HCT116 (cell line): ENCODE data around the gene PRRX2. TPM values are rescaled to one million over a fixed set of nuclear protein-coding genes. Genes with fewer than 3 reads are reported as not detected.

ENCODE experiments used
- ATAC-seq: fragments of 200-7000 bp; cut with Tn5 transposase; 2 replicates; pipeline ENCODE4 v1.9.1; 2020; ENCODE audit warnings: mild to moderate bottlenecking, moderate library complexity
- BruUV-seq: library from RNA; stranded (reverse); fragments of 400-500 nt; replicated peaks from 2 replicates; lab custom pipeline; 2021; lab: Mats Ljungman, UMichigan
- CTCF ChIA-PET: fragments of 300-600 bp; sonication (Branson Sonifier 250); formaldehyde crosslinking; loops from one replicate; lab custom pipeline; 2021; ENCODE audit warnings: antibody characterized with exemption; lab: Charles Lee
- POLR2A ChIA-PET: fragments of 300-600, 350-600 bp; sonication (Branson Sonifier 250); formaldehyde crosslinking; loops from one replicate; lab custom pipeline; 2021; ENCODE audit warnings: antibody characterized with exemption; lab: Charles Lee
- RAD21 ChIA-PET, 2 experiments: fragments of 300-600 bp; sonication (Branson Sonifier 250); formaldehyde crosslinking; loops; one replicate each; lab custom pipeline; 2023; ENCODE audit warnings: low total read pairs in 2 of 2; ENCODE audit not compliant: uncharacterized antibody in 2 of 2, unreplicated experiment in 2 of 2, low non-redundant PET in 1 of 2; lab: Charles Lee
- DNase-seq: peaks from one replicate; pipeline ENCODE4 v3.0.0-alpha.2; 2010; ENCODE audit warnings: low read depth, low spot score
- H2AFZ ChIP-seq: fragments of 200-600 bp; shearing (Covaris generic), sonication (generic); 2 replicates; pipeline ENCODE4 v1.6.1; 2017; ENCODE audit warnings: low read depth, mixed run types, mixed read lengths, antibody characterized with exemption, low read length; ENCODE audit not compliant: poor library complexity, severe bottlenecking
- H3K27ac ChIP-seq: 2 replicates; pipeline ENCODE4 v1.5.1; 2012; ENCODE audit warnings: low read depth, low read length
- H3K27me3 ChIP-seq: fragments of 200-600 bp; sonication (generic); 2 replicates; pipeline ENCODE4 v1.6.1; 2016; ENCODE audit warnings: mixed run types, low read length, mixed read lengths; ENCODE audit not compliant: insufficient read depth
- H3K36me3 ChIP-seq, 2 experiments: fragments of 200-500 bp in 1 of 2; fragments of 200-600 bp in 1 of 2; sonication (Bioruptor generic) in 1 of 2; sonication (generic) in 1 of 2; 2 replicates each; pipeline versions ENCODE4 v1.5.1 to v1.6.1; 2014 to 2016; ENCODE audit warnings: low read length in 2 of 2, inconsistent platforms in 1 of 2, mixed read lengths in 1 of 2, mixed run types in 1 of 2; ENCODE audit not compliant: insufficient read depth in 2 of 2, control insufficient read depth in 1 of 2
- H3K4me1 ChIP-seq, 2 experiments: fragments of 200-600 bp in 1 of 2; sonication (generic) in 1 of 2; 2 replicates each; pipeline versions ENCODE4 v1.5.1 to v1.6.1; 2012 to 2017; ENCODE audit warnings: low read length in 2 of 2, inconsistent platforms in 1 of 2, mild to moderate bottlenecking in 1 of 2, mixed read lengths in 1 of 2, mixed run types in 1 of 2, moderate library complexity in 1 of 2; ENCODE audit not compliant: insufficient read depth in 2 of 2, control insufficient read depth in 1 of 2
- H3K4me2 ChIP-seq: fragments of 200-600 bp; sonication (generic); 2 replicates; pipeline ENCODE4 v1.6.1; 2017; ENCODE audit warnings: mixed run types, low read length, mixed read lengths
- H3K4me3 ChIP-seq, 2 experiments: fragments of 200-600 bp in 1 of 2; sonication (generic) in 1 of 2; replicated peaks in 1 of 2; 2 replicates each; pipeline ENCODE4 v1.5.1; 2011 to 2016; ENCODE audit warnings: low read length in 2 of 2, control low read depth in 1 of 2, low read depth in 1 of 2, mild to moderate bottlenecking in 1 of 2, mixed read lengths in 1 of 2, mixed run types in 1 of 2
- H3K79me2 ChIP-seq: fragments of 200-600 bp; sonication (generic); 2 replicates; pipeline ENCODE4 v1.6.1; 2017; ENCODE audit warnings: mild to moderate bottlenecking, mixed run types, low read length, moderate library complexity, mixed read lengths; ENCODE audit not compliant: insufficient read depth
- H3K9ac ChIP-seq: fragments of 200-600 bp; sonication (generic); 2 replicates; pipeline ENCODE4 v1.6.1; 2016; ENCODE audit warnings: low read length, mixed read lengths
- H3K9me2 ChIP-seq: fragments of 200-600 bp; sonication (generic), shearing (Covaris generic); 2 replicates; pipeline ENCODE4 v1.6.1; 2017; ENCODE audit warnings: mixed run types, mild to moderate bottlenecking, moderate library complexity; ENCODE audit not compliant: insufficient read depth
- H3K9me3 ChIP-seq, 2 experiments: fragments of 200-500 bp in 1 of 2; fragments of 200-600 bp in 1 of 2; sonication (Bioruptor generic) in 1 of 2; sonication (generic) in 1 of 2; 2 replicates each; pipeline ENCODE4 v1.6.1; 2014 to 2017; ENCODE audit warnings: low read length in 2 of 2, mixed read lengths in 2 of 2, inconsistent platforms in 1 of 2, low read depth in 1 of 2, mild to moderate bottlenecking in 1 of 2, mixed run types in 1 of 2, moderate library complexity in 1 of 2; ENCODE audit not compliant: control insufficient read depth in 1 of 2, insufficient read depth in 1 of 2
- H4K20me1 ChIP-seq: fragments of 200-600 bp; sonication (generic), shearing (Covaris generic); 2 replicates; pipeline ENCODE4 v1.6.1; 2017; ENCODE audit warnings: mixed run types, mild to moderate bottlenecking, moderate library complexity; ENCODE audit not compliant: insufficient read depth
- ATF3 ChIP-seq: IDR thresholded peaks from 2 replicates; pipeline ENCODE4 v1.6.1; 2012
- CBX3 ChIP-seq: IDR thresholded peaks from 2 replicates; pipeline ENCODE4 v1.6.1; 2012; ENCODE audit warnings: low read depth
- CEBPB ChIP-seq: IDR thresholded peaks from 2 replicates; pipeline ENCODE4 v1.6.1; 2012; ENCODE audit warnings: low read depth
- CTCF ChIP-seq, 3 experiments: fragments of 200-600 bp in 1 of 3; sonication (generic) in 1 of 3; IDR thresholded peaks in 2 of 3; conservative IDR thresholded peaks in 1 of 3; 2 replicates each; pipeline ENCODE4 v1.5.1; 2012 to 2017; ENCODE audit warnings: low read depth in 2 of 3, low read length in 2 of 3, antibody characterized with exemption in 1 of 3, borderline replicate concordance in 1 of 3, control low read depth in 1 of 3, mild to moderate bottlenecking in 1 of 3, mixed read lengths in 1 of 3, mixed run types in 1 of 3, moderate library complexity in 1 of 3; ENCODE audit not compliant: insufficient read depth in 1 of 3
- EGR1 ChIP-seq: IDR thresholded peaks from 2 replicates; pipeline ENCODE4 v1.6.1; 2012; ENCODE audit warnings: low read depth
- ELF1 ChIP-seq: IDR thresholded peaks from 2 replicates; pipeline ENCODE4 v1.6.1; 2012; ENCODE audit warnings: low read depth, borderline replicate concordance
- EZH2 ChIP-seq: fragments of 200-600 bp; sonication (generic); IDR thresholded peaks from 2 replicates; pipeline ENCODE4 v1.6.1; 2017; ENCODE audit warnings: antibody characterized with exemption, mixed run types
- EZH2phosphoT487 ChIP-seq: fragments of 200-600 bp; IDR thresholded peaks from 2 replicates; pipeline ENCODE4 v1.6.1; 2018; ENCODE audit warnings: antibody characterized with exemption, borderline replicate concordance
- JUND ChIP-seq: IDR thresholded peaks from 2 replicates; pipeline ENCODE4 v1.6.1; 2012
- POLR2A ChIP-seq: IDR thresholded peaks from 2 replicates; pipeline ENCODE4 v1.7.0; 2011; ENCODE audit warnings: borderline replicate concordance; ENCODE audit not compliant: insufficient read depth, insufficient read length; ENCODE audit errors: extremely low read depth
- RAD21 ChIP-seq: IDR thresholded peaks from 2 replicates; pipeline ENCODE4 v1.6.1; 2012; ENCODE audit warnings: low read depth, mild to moderate bottlenecking
- SP1 ChIP-seq: IDR thresholded peaks from 2 replicates; pipeline ENCODE4 v1.6.1; 2012; ENCODE audit warnings: low read depth
- SRF ChIP-seq: IDR thresholded peaks from 2 replicates; pipeline ENCODE4 v1.6.1; 2012; ENCODE audit warnings: low read depth
- TCF7L2 ChIP-seq: IDR thresholded peaks from 2 replicates; pipeline ENCODE4 v1.7.0; 2011; ENCODE audit warnings: borderline replicate concordance, inconsistent platforms; ENCODE audit not compliant: insufficient read depth, insufficient read length; ENCODE audit errors: extremely low read depth
- YY1 ChIP-seq: IDR thresholded peaks from 2 replicates; pipeline ENCODE4 v1.6.1; 2011; ENCODE audit warnings: low read length, low read depth, moderate library complexity, mild to moderate bottlenecking; ENCODE audit not compliant: insufficient replicate concordance; ENCODE audit errors: extremely low read depth
- ZBTB33 ChIP-seq: IDR thresholded peaks from 2 replicates; pipeline ENCODE4 v1.6.1; 2011; ENCODE audit warnings: mild to moderate bottlenecking, low read length, moderate library complexity; ENCODE audit not compliant: insufficient replicate concordance; ENCODE audit errors: extremely low read depth
- ZFX ChIP-seq: fragments of 450-650 bp; IDR thresholded peaks from 2 replicates; pipeline ENCODE4 v1.6.1; 2017
- ZNF274 ChIP-seq: fragments of 200-500 bp; sonication (Bioruptor generic); IDR thresholded peaks from 2 replicates; pipeline ENCODE4 v1.6.1; 2014; ENCODE audit warnings: mild to moderate bottlenecking, low read depth, low read length, inconsistent platforms
- intact Hi-C: fragments of 100-400 bp; cut with micrococcal nuclease; formaldehyde crosslinking; loops from 2 replicates; pipeline ENCODE4 v1.10.0; 2022
- total RNA-seq: library from RNA; stranded (reverse); gene quantifications from one replicate; pipeline ENCODE4 v1.2.1, GENCODE V29; 2021; ENCODE audit not compliant: unreplicated experiment

The PRRX2 gene
- total RNA-seq, 1 experiment from 2014 or later: 25.5 TPM

DNA sequence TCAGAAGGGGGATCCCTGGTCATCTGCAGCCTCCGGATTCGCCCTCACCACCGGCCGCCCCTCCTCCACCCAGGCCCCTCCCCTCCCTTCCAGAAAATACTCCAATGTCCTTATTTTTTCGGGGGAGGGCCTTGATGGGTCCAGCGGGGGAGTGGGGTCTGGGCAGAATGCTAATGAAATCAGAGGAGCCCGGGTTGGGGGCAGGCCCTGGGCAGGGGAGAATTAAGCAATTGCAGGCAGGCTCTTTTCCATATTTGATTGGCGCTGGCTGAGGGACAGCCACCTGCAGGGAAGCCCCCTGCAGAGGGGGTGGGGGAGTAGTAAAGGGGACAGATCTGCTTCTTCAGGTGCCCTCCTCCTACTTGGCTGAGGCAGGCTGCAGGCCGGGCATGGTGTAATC, 21.3 kb downstream of the PRRX2 start:
- Histone ChIP-seq H3K4me3 (no peak overlapping the region), H4K20me1 (no peaks in the 10 kb centered on the region)
- no peak for DNase-seq

GRCh38 chr9:129687391-129687790, 21.9 kb downstream of the PRRX2 start:
- intact Hi-C loops: no loop called here
- Histone ChIP-seq H3K27me3 (no peaks in the 10 kb centered on the region), H3K9me2 (no peaks in the 10 kb centered on the region), H4K20me1 (no peaks in the 10 kb centered on the region), H3K27ac (no peak overlapping the region), H3K9me3 (no peaks in the 10 kb centered on the region), H3K79me2 (no peaks in the 10 kb centered on the region), H3K4me1 (peaks cover 18 to 45% of the 10 kb centered on the region in 2 experiments), H3K4me2 (no peak overlapping the region), H3K9ac (no peak overlapping the region), H2AFZ (no peak overlapping the region), H3K36me3 (0 out of 4 replicates have a peak, but pooled peaks cover 0 to 2% of the 10 kb centered on the region in 2 experiments), H3K4me3 (no peak overlapping the region)
- DNase-seq (no peak), ATAC-seq (no peak)
- BruUV-seq: no TSS peak
- ChIA-PET CTCF (no interaction called here), POLR2A (no interaction called here), RAD21 (no interaction called here)
- TF ChIP-seq EZH2 (no peak), EGR1 (no peak), SP1 (no peak), CBX3 (no peak), POLR2A (no peak), EZH2phosphoT487 (no peak), RAD21 (no peak), CTCF (IDR thresholded peaks at IDR 0.05 in 2 of 3, conservative IDR thresholded peaks at IDR 0.05 in 1 of 3; ENCODE audit: borderline replicate concordance in 1 of 3, insufficient read depth in 1 of 3, low read depth in 2 of 3, low read length in 2 of 3) (no peak), ZBTB33 (no peak), ZFX (no peak), JUND (no peak), ATF3 (no peak), SRF (no peak), CEBPB (no peak), ELF1 (no peak), ZNF274 (no peak)

More for the DNA sequence above, 21.3 kb downstream of the PRRX2 start:
- no TSS peak for BruUV-seq
- no peak for TF ChIP-seq POLR2A
- no peak for TF ChIP-seq YY1
- TF ChIP-seq TCF7L2: no peak
- ATAC-seq: no peak
- ChIA-PET RAD21 (no interaction called here), POLR2A (interaction anchor here (0.6 kb wide), 1 partner anchor 43 kb away, joined by 3 read pairs; no protein-coding TSS in a partner anchor), CTCF (no interaction called here)
- intact Hi-C loops: no loop called here
- Histone ChIP-seq H3K27ac (no peak overlapping the region), H3K9me2 (no peaks in the 10 kb centered on the region), H3K27me3 (no peaks in the 10 kb centered on the region), H3K79me2 (no peaks in the 10 kb centered on the region), H3K36me3 (no peaks in the 10 kb centered on the region), H3K9ac (no peak overlapping the region), H3K9me3 (no peaks in the 10 kb centered on the region), H3K4me1 (peaks cover 18 to 52% of the 10 kb centered on the region in 2 experiments), H3K4me2 (no peak overlapping the region), H2AFZ (no peak overlapping the region)
